GM12891 (cell line): Measurements from ENCODE around the gene SHC4.

Experiments
- PAX5 ChIP-seq: IDR thresholded peaks from 2 replicates; pipeline ENCODE4 v1.6.1; 2011; ENCODE audit warnings: low read length, moderate library complexity, mild to moderate bottlenecking; ENCODE audit not compliant: insufficient read depth, severe bottlenecking
- POLR2A ChIP-seq: IDR thresholded peaks from 2 replicates; pipeline ENCODE4 v1.6.1; 2011; ENCODE audit warnings: low read depth, low read length, control low read depth
- POLR2AphosphoS5 ChIP-seq: IDR thresholded peaks from 2 replicates; pipeline ENCODE4 v1.6.1; 2011; ENCODE audit warnings: low read depth, low read length, control low read depth
- POU2F2 ChIP-seq: IDR thresholded peaks from 2 replicates; pipeline ENCODE4 v1.6.1; 2011; ENCODE audit warnings: low read depth, mild to moderate bottlenecking, control low read depth, low read length, moderate library complexity
- SPI1 ChIP-seq: IDR thresholded peaks from 2 replicates; pipeline ENCODE4 v1.6.1; 2011; ENCODE audit warnings: low read depth, low read length, control low read depth
- TAF1 ChIP-seq: IDR thresholded peaks from 2 replicates; pipeline ENCODE4 v1.6.1; 2011; ENCODE audit warnings: low read depth, low read length, control low read depth

GRCh38 chr15:48792408-48792807, 171.3 kb downstream of the SHC4 start:
- TF ChIP-seq POLR2AphosphoS5 (no peak), POLR2A (no peak), SPI1 (no peak), TAF1 (no peak), POU2F2 (no peak), PAX5 (no peak)
